K562 (cell line): ENCODE results near the gene CREG2. TPM values are rescaled to one million over a fixed set of nuclear protein-coding genes. Genes with fewer than 3 reads are reported as not detected.

Source experiments
- ARID2 ChIP-seq: fragments of 450-650 bp; IDR thresholded peaks from 2 replicates; pipeline ENCODE4 v1.6.1; 2017; ENCODE audit warnings: antibody characterized with exemption, mild to moderate bottlenecking
- CXXC5 ChIP-seq: fragments of 250-450 bp; sonication (Bioruptor Pico); IDR thresholded peaks from 2 replicates; pipeline ENCODE4 v1.8.0; 2022; ENCODE audit warnings: inconsistent platforms, mild to moderate bottlenecking, moderate library complexity
- DPF2 ChIP-seq: fragments of 450-650 bp; IDR thresholded peaks from 2 replicates; pipeline ENCODE4 v1.6.1; 2016
- MAFG ChIP-seq: fragments of 450-650 bp; conservative IDR thresholded peaks from 2 replicates; pipeline ENCODE4 v1.6.1; 2016; ENCODE audit warnings: missing genetic modification characterization, missing compliant biosample characterization
- MAZ ChIP-seq, 2 experiments: fragments of 450-650 bp in 1 of 2; sonication (generic) in 1 of 2; formaldehyde crosslinking; IDR thresholded peaks in 1 of 2; conservative IDR thresholded peaks in 1 of 2; 2 replicates each; pipeline versions ENCODE4 v1.4.0 to v1.5.0; 2020; ENCODE audit warnings: mild to moderate bottlenecking in 1 of 2, missing genetic modification reagents in 1 of 2
- MBD2 ChIP-seq: sonication (generic); IDR thresholded peaks from 2 replicates; pipeline ENCODE4 v1.6.1; 2016; ENCODE audit warnings: low read depth, borderline replicate concordance
- NCOA1 ChIP-seq: fragments of 450-650 bp; IDR thresholded peaks from 2 replicates; pipeline ENCODE4 v1.6.1; 2016; ENCODE audit warnings: low read depth
- NFE2 ChIP-seq: IDR thresholded peaks from 2 replicates; pipeline ENCODE4 v1.6.1; 2014; ENCODE audit warnings: antibody characterized with exemption, low read depth
- PML ChIP-seq: IDR thresholded peaks from 2 replicates; pipeline ENCODE4 v1.6.1; 2012; ENCODE audit warnings: low read length, inconsistent platforms
- POLR2A ChIP-seq: fragments of 450-650 bp; conservative IDR thresholded peaks from 2 replicates; pipeline ENCODE4 v1.6.1; 2016
- RCOR1 ChIP-seq, 2 experiments: IDR thresholded peaks; 2 replicates each; pipeline ENCODE4 v1.6.1; 2012; ENCODE audit warnings: low read depth in 2 of 2, low read length in 2 of 2, borderline replicate concordance in 1 of 2, improper control_type of control experiment in 1 of 2
- SMARCC2 ChIP-seq: fragments of 450-650 bp; IDR thresholded peaks from 2 replicates; pipeline ENCODE4 v1.6.1; 2017; ENCODE audit warnings: antibody characterized with exemption, moderate library complexity, mild to moderate bottlenecking, low read depth
- SREBF2 ChIP-seq: sonication (generic); formaldehyde crosslinking; IDR thresholded peaks from 2 replicates; pipeline ENCODE4 v1.4.0; 2020; ENCODE audit warnings: mild to moderate bottlenecking, missing genetic modification reagents
- STAT5A ChIP-seq: IDR thresholded peaks from 2 replicates; pipeline ENCODE4 v1.6.1; 2012; ENCODE audit warnings: low read length, inconsistent platforms, borderline replicate concordance
- TEAD4 ChIP-seq, 2 experiments: sonication (generic) in 1 of 2; formaldehyde crosslinking in 1 of 2; IDR thresholded peaks; 2 replicates each; pipeline versions ENCODE4 v1.6.1 to v1.8.0; 2012 to 2022; ENCODE audit warnings: borderline replicate concordance in 1 of 2, inconsistent platforms in 1 of 2, low read length in 1 of 2, mild to moderate bottlenecking in 1 of 2, missing genetic modification reagents in 1 of 2
- TRIM28 ChIP-seq: fragments of 450-650 bp; IDR thresholded peaks from 2 replicates; pipeline ENCODE4 v1.6.1; 2017
- ZNF717 ChIP-seq: fragments of 250-450 bp; sonication (Bioruptor Pico); IDR thresholded peaks from 2 replicates; pipeline ENCODE4 v1.5.0; 2021
- ZNF77 ChIP-seq: fragments of 250-450 bp; sonication (Bioruptor Pico); IDR thresholded peaks from 2 replicates; pipeline ENCODE4 v1.5.0; 2020
- polyA plus RNA-seq, 8 experiments: library from polyadenylated mRNA; depleted of rRNA in 4 of 8; stranded (reverse) in 5 of 8; unstranded in 3 of 8; fragments of >200 nt; fragmentation: Nextera tagmentation in 2 of 8; fragmentation: Illumina TruSeq in 1 of 8; extraction: Ambion mirVana in 2 of 8; extraction: Trizol in 1 of 8; gene quantifications; 2 replicates each; pipeline versions ENCODE4 v1.2.1 to v1.2.3, GENCODE V29; 2011 to 2014; ENCODE audit warnings: inconsistent platforms in 1 of 8, missing spikeins in 1 of 8
- total RNA-seq, 7 experiments: library from RNA; depleted of rRNA in 6 of 7; stranded (reverse); fragments of >200 nt in 6 of 7; fragmentation: Illumina TruSeq in 2 of 7; extraction: Trizol in 2 of 7; gene quantifications; 2 replicates each; pipeline versions ENCODE4 v1.2.1 to v1.2.3, GENCODE V29; 2011 to 2021; ENCODE audit warnings: low replicate concordance in 1 of 7
- TF ChIP-seq, protein P1 (sequence below): sonication (generic); formaldehyde crosslinking; IDR thresholded peaks from 2 replicates; pipeline ENCODE4 v1.8.0; 2022; ENCODE audit warnings: mild to moderate bottlenecking, missing genetic modification reagents, borderline replicate concordance
- TF ChIP-seq, protein P2 (sequence below): fragments of 450-650 bp; IDR thresholded peaks from 2 replicates; pipeline ENCODE4 v1.6.1; 2016; ENCODE audit warnings: mild to moderate bottlenecking
- TF ChIP-seq, protein P3 (sequence below): fragments of 450-650 bp; IDR thresholded peaks from 2 replicates; pipeline ENCODE4 v1.6.1; 2017; ENCODE audit warnings: antibody characterized with exemption, mild to moderate bottlenecking

The CREG2 gene
- total and polyA plus RNA-seq, 9 of the 15 experiments (the other 6 are each of a cell fraction or from before 2014, with no cell fraction given), result not detected

DNA sequence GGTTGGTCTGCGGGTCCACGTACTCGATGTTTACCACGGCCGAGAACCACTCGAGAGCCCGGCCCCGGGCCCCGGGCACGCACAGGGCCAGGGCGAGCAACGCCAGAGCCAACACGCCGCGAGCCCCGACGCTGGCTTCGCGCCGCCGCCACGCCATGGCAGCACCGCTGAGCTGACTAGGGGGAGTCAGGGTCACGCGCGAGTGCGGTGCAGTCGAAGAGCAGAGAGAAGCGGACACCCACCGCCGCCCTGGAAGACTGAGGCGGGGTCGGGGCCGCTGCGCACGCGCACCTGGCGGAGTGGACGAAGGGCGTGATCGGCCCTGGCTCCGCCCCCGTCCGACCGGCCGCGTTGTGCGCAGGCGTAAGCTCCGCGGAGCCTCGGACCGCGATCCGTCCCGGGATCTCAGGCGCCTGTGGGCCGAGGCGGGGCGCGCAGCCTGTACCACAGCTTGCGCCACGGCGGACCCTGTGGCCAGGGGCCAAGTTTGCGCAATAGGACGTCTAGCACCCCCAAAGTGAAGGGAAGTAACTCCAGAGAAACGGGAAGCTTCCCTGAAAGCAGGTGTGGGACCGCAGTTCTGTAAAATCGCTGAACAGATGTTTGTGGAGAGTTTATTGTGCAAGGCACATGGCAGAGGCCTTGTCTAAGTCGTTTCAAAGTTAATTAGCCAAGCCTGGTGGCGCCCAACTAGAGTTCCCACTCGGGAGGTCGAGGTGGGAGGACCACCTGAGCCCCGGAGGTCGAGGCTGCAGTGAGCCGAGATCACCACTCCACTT lies 78.7 kb downstream of the CREG2 start, which contains the start of gene RNF149 (continued):
- TF ChIP-seq ZNF717 (CRISPR knock-in tag) (no peak), NCOA1 (no peak), PML (peak; percentile 74), STAT5A (no peak), TRIM28 (0 out of 2 replicates have a peak, but pooled peaks have one; percentile 42), SMARCC2 (no peak; the same call in 1 of the 2 replicates), RCOR1 (IDR thresholded peaks at IDR 0.05; ENCODE audit: borderline replicate concordance in 1 of 2, low read depth in 2 of 2, low read length in 2 of 2) (peak in 1 of 2 experiments; percentile 57; a peak in 1 of 4 replicates), MAZ (CRISPR knock-in tag; conservative IDR thresholded peaks at IDR 0.05 in 1 of 2, IDR thresholded peaks at IDR 0.05 in 1 of 2) (peak; percentile 55 to 61; a peak in 3 of 4 replicates), SREBF2 (CRISPR knock-in tag) (no peak), ZNF77 (no peak), TEAD4 (IDR thresholded peaks at IDR 0.05; ENCODE audit: low read length) (0 out of 2 replicates have a peak, but pooled peaks have one; percentile 26), TEAD4 (CRISPR knock-in tag; IDR thresholded peaks at IDR 0.05; ENCODE audit: borderline replicate concordance) (no peak; the same call in 1 of the 2 replicates), MAFG (no peak), DPF2 (peak; percentile 66; the same call in 1 of the 2 replicates), NFE2 (no peak), POLR2A (peak; percentile 92), CXXC5 (peak; percentile 85), MBD2 (peak; percentile 61; the same call in 1 of the 2 replicates), ARID2 (no peak)
- TF ChIP-seq, protein P1, sequence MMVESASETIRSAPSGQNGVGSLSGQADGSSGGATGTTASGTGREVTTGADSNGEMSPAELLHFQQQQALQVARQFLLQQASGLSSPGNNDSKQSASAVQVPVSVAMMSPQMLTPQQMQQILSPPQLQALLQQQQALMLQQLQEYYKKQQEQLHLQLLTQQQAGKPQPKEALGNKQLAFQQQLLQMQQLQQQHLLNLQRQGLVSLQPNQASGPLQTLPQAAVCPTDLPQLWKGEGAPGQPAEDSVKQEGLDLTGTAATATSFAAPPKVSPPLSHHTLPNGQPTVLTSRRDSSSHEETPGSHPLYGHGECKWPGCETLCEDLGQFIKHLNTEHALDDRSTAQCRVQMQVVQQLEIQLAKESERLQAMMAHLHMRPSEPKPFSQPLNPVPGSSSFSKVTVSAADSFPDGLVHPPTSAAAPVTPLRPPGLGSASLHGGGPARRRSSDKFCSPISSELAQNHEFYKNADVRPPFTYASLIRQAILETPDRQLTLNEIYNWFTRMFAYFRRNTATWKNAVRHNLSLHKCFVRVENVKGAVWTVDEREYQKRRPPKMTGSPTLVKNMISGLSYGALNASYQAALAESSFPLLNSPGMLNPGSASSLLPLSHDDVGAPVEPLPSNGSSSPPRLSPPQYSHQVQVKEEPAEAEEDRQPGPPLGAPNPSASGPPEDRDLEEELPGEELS (CRISPR knock-in tag), result peak; percentile 68; the same call in 1 of the 2 replicates
- TF ChIP-seq, protein P2, sequence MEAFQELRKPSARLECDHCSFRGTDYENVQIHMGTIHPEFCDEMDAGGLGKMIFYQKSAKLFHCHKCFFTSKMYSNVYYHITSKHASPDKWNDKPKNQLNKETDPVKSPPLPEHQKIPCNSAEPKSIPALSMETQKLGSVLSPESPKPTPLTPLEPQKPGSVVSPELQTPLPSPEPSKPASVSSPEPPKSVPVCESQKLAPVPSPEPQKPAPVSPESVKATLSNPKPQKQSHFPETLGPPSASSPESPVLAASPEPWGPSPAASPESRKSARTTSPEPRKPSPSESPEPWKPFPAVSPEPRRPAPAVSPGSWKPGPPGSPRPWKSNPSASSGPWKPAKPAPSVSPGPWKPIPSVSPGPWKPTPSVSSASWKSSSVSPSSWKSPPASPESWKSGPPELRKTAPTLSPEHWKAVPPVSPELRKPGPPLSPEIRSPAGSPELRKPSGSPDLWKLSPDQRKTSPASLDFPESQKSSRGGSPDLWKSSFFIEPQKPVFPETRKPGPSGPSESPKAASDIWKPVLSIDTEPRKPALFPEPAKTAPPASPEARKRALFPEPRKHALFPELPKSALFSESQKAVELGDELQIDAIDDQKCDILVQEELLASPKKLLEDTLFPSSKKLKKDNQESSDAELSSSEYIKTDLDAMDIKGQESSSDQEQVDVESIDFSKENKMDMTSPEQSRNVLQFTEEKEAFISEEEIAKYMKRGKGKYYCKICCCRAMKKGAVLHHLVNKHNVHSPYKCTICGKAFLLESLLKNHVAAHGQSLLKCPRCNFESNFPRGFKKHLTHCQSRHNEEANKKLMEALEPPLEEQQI, result no peak
- TF ChIP-seq, protein P3, sequence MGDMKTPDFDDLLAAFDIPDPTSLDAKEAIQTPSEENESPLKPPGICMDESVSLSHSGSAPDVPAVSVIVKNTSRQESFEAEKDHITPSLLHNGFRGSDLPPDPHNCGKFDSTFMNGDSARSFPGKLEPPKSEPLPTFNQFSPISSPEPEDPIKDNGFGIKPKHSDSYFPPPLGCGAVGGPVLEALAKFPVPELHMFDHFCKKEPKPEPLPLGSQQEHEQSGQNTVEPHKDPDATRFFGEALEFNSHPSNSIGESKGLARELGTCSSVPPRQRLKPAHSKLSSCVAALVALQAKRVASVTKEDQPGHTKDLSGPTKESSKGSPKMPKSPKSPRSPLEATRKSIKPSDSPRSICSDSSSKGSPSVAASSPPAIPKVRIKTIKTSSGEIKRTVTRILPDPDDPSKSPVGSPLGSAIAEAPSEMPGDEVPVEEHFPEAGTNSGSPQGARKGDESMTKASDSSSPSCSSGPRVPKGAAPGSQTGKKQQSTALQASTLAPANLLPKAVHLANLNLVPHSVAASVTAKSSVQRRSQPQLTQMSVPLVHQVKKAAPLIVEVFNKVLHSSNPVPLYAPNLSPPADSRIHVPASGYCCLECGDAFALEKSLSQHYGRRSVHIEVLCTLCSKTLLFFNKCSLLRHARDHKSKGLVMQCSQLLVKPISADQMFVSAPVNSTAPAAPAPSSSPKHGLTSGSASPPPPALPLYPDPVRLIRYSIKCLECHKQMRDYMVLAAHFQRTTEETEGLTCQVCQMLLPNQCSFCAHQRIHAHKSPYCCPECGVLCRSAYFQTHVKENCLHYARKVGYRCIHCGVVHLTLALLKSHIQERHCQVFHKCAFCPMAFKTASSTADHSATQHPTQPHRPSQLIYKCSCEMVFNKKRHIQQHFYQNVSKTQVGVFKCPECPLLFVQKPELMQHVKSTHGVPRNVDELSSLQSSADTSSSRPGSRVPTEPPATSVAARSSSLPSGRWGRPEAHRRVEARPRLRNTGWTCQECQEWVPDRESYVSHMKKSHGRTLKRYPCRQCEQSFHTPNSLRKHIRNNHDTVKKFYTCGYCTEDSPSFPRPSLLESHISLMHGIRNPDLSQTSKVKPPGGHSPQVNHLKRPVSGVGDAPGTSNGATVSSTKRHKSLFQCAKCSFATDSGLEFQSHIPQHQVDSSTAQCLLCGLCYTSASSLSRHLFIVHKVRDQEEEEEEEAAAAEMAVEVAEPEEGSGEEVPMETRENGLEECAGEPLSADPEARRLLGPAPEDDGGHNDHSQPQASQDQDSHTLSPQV, result peak; percentile 83
